Loucy (cell line): ENCODE measurements around the gene THEMIS2.

Experiments
- CTCF ChIP-seq: fragments of 200-600 bp; sonication (generic); conservative IDR thresholded peaks from 2 replicates; pipeline ENCODE4 v1.5.1; 2014; ENCODE audit warnings: mild to moderate bottlenecking, antibody characterized with exemption, low read length
- EZH2phosphoT487 ChIP-seq: fragments of 200-600 bp; IDR thresholded peaks from 2 replicates; pipeline ENCODE4 v1.6.1; 2018; ENCODE audit warnings: antibody characterized with exemption, mild to moderate bottlenecking, moderate library complexity, borderline replicate concordance

- no peak for TF ChIP-seq CTCF
- TF ChIP-seq EZH2phosphoT487, result no peak
These were observed 12.8 kb downstream of the THEMIS2 start for GRCh38 chr1:27885114-27885528.
